ENCODE results near the gene ANKRD13D.

DNA sequence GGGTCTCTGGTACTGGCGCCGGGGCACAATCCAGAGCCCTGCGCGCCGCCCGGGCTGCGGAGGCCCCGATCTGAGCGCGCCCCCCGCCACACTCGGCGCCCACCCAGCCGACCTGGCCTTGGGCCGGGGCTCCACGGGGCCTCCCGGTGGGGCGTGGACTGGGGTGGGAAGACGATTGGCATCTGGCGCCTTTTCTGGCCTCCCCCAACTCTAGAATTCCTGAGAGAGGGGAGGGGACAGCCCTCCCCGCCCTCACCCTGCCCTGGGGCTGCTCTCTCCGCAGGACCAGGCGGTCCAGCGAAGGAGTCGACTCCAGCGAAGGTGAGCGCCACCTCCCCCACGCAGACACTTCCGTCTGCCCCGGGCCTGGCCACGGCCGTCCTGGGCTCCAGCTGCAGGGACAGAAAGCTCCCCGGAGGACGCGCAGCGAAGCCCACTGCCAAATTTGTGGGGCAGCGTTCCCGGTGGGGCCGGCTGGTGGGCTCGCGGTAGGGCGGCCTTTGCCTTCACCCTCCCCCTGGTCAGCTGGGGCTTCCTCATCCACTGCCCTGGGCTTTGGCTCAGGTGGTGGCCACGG, 14.8 kb downstream of the ANKRD13D start:
- TF ChIP-seq, protein P1, sequence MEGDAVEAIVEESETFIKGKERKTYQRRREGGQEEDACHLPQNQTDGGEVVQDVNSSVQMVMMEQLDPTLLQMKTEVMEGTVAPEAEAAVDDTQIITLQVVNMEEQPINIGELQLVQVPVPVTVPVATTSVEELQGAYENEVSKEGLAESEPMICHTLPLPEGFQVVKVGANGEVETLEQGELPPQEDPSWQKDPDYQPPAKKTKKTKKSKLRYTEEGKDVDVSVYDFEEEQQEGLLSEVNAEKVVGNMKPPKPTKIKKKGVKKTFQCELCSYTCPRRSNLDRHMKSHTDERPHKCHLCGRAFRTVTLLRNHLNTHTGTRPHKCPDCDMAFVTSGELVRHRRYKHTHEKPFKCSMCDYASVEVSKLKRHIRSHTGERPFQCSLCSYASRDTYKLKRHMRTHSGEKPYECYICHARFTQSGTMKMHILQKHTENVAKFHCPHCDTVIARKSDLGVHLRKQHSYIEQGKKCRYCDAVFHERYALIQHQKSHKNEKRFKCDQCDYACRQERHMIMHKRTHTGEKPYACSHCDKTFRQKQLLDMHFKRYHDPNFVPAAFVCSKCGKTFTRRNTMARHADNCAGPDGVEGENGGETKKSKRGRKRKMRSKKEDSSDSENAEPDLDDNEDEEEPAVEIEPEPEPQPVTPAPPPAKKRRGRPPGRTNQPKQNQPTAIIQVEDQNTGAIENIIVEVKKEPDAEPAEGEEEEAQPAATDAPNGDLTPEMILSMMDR (IDR thresholded peaks at IDR 0.05), result no peak
- no peak for TF ChIP-seq POLR2A (IDR thresholded peaks at IDR 0.05)

Data from tibial nerve (tissue), 3 donors.